K562 (cell line): ENCODE measurements around the gene EMP2. TPM values are rescaled to one million over a fixed set of nuclear protein-coding genes. Genes with fewer than 3 reads are reported as not detected.

ENCODE experiments used
- ATAC-seq: fragments of 200-7000 bp; cut with Tn5 transposase; 3 replicates; pipeline ENCODE4 v1.9.1; 2020; ENCODE audit warnings: moderate library complexity
- BruUV-seq: library from RNA; stranded (reverse); fragments of 400-500 nt; replicated peaks from 2 replicates; lab custom pipeline; 2021; lab: Mats Ljungman, UMichigan
- CTCF ChIA-PET: fragments of 300-600 bp; formaldehyde crosslinking; extraction: SDS; loops from one replicate; lab custom pipeline; 2021; ENCODE audit warnings: low intra/inter-chr PET ratio; lab: Yijun Ruan, JAX
- POLR2A ChIA-PET: fragments of 300-600, 350-650 bp; sonication (Branson Sonifier 250); formaldehyde crosslinking; extraction: SDS; loops from one replicate; lab custom pipeline; 2021; ENCODE audit warnings: antibody characterized with exemption, inconsistent platforms; lab: Yijun Ruan, JAX
- DNase-seq, 4 experiments: peaks; one replicate each; pipeline versions ENCODE4 v3.0.0 to v3.0.0-alpha.2; 2011 to 2018; ENCODE audit warnings: low spot score in 3 of 4, mixed read lengths in 3 of 4; ENCODE audit errors: extremely low read depth in 1 of 4
- FAIRE-seq: peaks from 2 replicates; lab custom pipeline; 2011; peaks lifted over from hg19 to GRCh38; lab: Jason Lieb, UNC
- H2AFZ ChIP-seq: 2 replicates; pipeline ENCODE4 v1.6.0; 2011; ENCODE audit warnings: low read depth, low read length, control low read depth, inconsistent platforms
- H3K27ac ChIP-seq: fragments of 200-600 bp; 3 replicates; pipeline ENCODE4 v1.8.0; 2011; ENCODE audit warnings: low read depth, mild to moderate bottlenecking, control low read depth, inconsistent platforms, low read length, moderate library complexity, mixed read lengths; ENCODE audit errors: extremely low read depth
- H3K27me3 ChIP-seq, 2 experiments: fragments of 300-600 bp in 1 of 2; 2 replicates in 1 of 2; 3 replicates in 1 of 2; pipeline versions ENCODE4 v1.6.0 to v1.8.0; 2011; ENCODE audit warnings: inconsistent platforms in 2 of 2, low read length in 2 of 2, mild to moderate bottlenecking in 1 of 2, mixed read lengths in 1 of 2, moderate library complexity in 1 of 2; ENCODE audit not compliant: control insufficient read depth in 2 of 2, insufficient read depth in 2 of 2
- H3K36me3 ChIP-seq: fragments of 300-600 bp; 3 replicates; pipeline ENCODE4 v1.8.0; 2011; ENCODE audit warnings: mild to moderate bottlenecking, low read length, inconsistent platforms; ENCODE audit not compliant: control insufficient read depth, insufficient read depth
- H3K4me1 ChIP-seq, 2 experiments: fragments of 200-600 bp in 1 of 2; replicated peaks in 1 of 2; 2 replicates in 1 of 2; 3 replicates in 1 of 2; pipeline versions ENCODE4 v1.5.1 to v1.8.0; 2011; ENCODE audit warnings: inconsistent platforms in 2 of 2, low read length in 2 of 2, mild to moderate bottlenecking in 1 of 2, mixed read lengths in 1 of 2, moderate library complexity in 1 of 2; ENCODE audit not compliant: control insufficient read depth in 2 of 2, insufficient read depth in 2 of 2
- H3K4me2 ChIP-seq: 2 replicates; pipeline ENCODE4 v1.6.1; 2011; ENCODE audit warnings: low read length, control low read depth, inconsistent platforms, mixed read lengths; ENCODE audit not compliant: insufficient read depth
- H3K4me3 ChIP-seq: fragments of 200-600 bp; sonication (generic), shearing (Covaris generic); 2 replicates; pipeline ENCODE4 v1.5.1; 2016; ENCODE audit warnings: control low read depth, inconsistent platforms
- H3K79me2 ChIP-seq: fragments of 200-600 bp; 3 replicates; pipeline ENCODE4 v1.8.0; 2011; ENCODE audit warnings: low read length, inconsistent platforms; ENCODE audit not compliant: control insufficient read depth, insufficient read depth
- H3K9ac ChIP-seq, 2 experiments: 2 replicates each; pipeline versions ENCODE4 v1.6.0 to v1.6.1; 2011; ENCODE audit warnings: low read depth in 2 of 2, low read length in 2 of 2, control low read depth in 1 of 2, inconsistent platforms in 1 of 2, mild to moderate bottlenecking in 1 of 2, mixed read lengths in 1 of 2; ENCODE audit not compliant: insufficient read depth in 1 of 2
- H3K9me1 ChIP-seq: one replicate; pipeline ENCODE4 v1.6.0; 2011; ENCODE audit warnings: inconsistent platforms, mild to moderate bottlenecking, low read length, moderate library complexity; ENCODE audit not compliant: control insufficient read depth, insufficient read depth
- H3K9me3 ChIP-seq: replicated peaks from 2 replicates; pipeline ENCODE4 v1.5.1; 2011; ENCODE audit warnings: low read depth, low read length, inconsistent platforms; ENCODE audit not compliant: control insufficient read depth, insufficient read depth
- H4K20me1 ChIP-seq: replicated peaks from 2 replicates; pipeline ENCODE4 v1.6.1; 2011; ENCODE audit warnings: low read length, inconsistent platforms, mixed read lengths; ENCODE audit not compliant: control insufficient read depth, insufficient read depth
- HIVEP1 ChIP-seq: fragments of 250-450 bp; sonication (Bioruptor Pico); IDR thresholded peaks from 2 replicates; pipeline ENCODE4 v1.4.0; 2020; ENCODE audit warnings: mild to moderate bottlenecking
- RAD51 ChIP-seq: fragments of 450-650 bp; IDR thresholded peaks from 2 replicates; pipeline ENCODE4 v1.7.1; 2016; ENCODE audit warnings: low read depth, mild to moderate bottlenecking, borderline replicate concordance
- TAF9B ChIP-seq: fragments of 450-650 bp; IDR thresholded peaks from 2 replicates; pipeline ENCODE4 v1.6.1; 2018; ENCODE audit warnings: mild to moderate bottlenecking; ENCODE audit not compliant: partially characterized antibody
- TCFL5 ChIP-seq: fragments of 250-450 bp; sonication (Bioruptor Pico); conservative IDR thresholded peaks from 2 replicates; pipeline ENCODE4 v1.6.1; 2021; ENCODE audit warnings: mild to moderate bottlenecking, moderate library complexity, matching md5 sums
- ZNF197 ChIP-seq: fragments of 200-800 bp; sonication (Bioruptor generic); IDR thresholded peaks from 2 replicates; pipeline ENCODE4 v1.6.1; 2016; ENCODE audit warnings: low read depth, missing genetic modification characterization, missing compliant biosample characterization
- ZNF57 ChIP-seq: fragments of 450-650 bp; formaldehyde crosslinking; IDR thresholded peaks from 2 replicates; pipeline ENCODE4 v1.4.0; 2020; ENCODE audit warnings: mild to moderate bottlenecking, moderate library complexity
- ZNF589 ChIP-seq: fragments of 200-800 bp; sonication (Bioruptor generic); IDR thresholded peaks from 2 replicates; pipeline ENCODE4 v1.6.1; 2016; ENCODE audit warnings: low read depth, missing genetic modification characterization, missing compliant biosample characterization
- ZNF778 ChIP-seq: fragments of 450-650 bp; formaldehyde crosslinking; IDR thresholded peaks from 2 replicates; pipeline ENCODE4 v1.4.0; 2020; ENCODE audit warnings: mild to moderate bottlenecking, moderate library complexity
- WGBS: fragments of 100-300 bp; shearing (Covaris generic); methylation state at CpG from one replicate; pipeline ENCODE4 v1.1.6; 2016; ENCODE audit warnings: low coverage, mixed read lengths; ENCODE audit not compliant: insufficient coverage; ENCODE audit errors: missing lambda C conversion rate; 5-methylcytosine and 5-hydroxymethylcytosine counted together
- in situ Hi-C: fragments of 300-500 bp; cut with MboI; formaldehyde crosslinking; loops from 4 replicates; pipeline ENCODE4 v1.15.0; 2018; ENCODE audit warnings: inconsistent platforms, mixed read lengths
- intact Hi-C: fragments of 100-400 bp; cut with micrococcal nuclease; formaldehyde crosslinking; loops from 2 replicates; pipeline ENCODE4 v1.14.2; 2022
- polyA plus RNA-seq, 8 experiments: library from polyadenylated mRNA; depleted of rRNA in 4 of 8; stranded (reverse) in 5 of 8; unstranded in 3 of 8; fragments of >200 nt; fragmentation: Nextera tagmentation in 2 of 8; fragmentation: Illumina TruSeq in 1 of 8; extraction: Ambion mirVana in 2 of 8; extraction: Trizol in 1 of 8; gene quantifications; 2 replicates each; pipeline versions ENCODE4 v1.2.1 to v1.2.3, GENCODE V29; 2011 to 2014; ENCODE audit warnings: inconsistent platforms in 1 of 8, missing spikeins in 1 of 8
- total RNA-seq, 7 experiments: library from RNA; depleted of rRNA in 6 of 7; stranded (reverse); fragments of >200 nt in 6 of 7; fragmentation: Illumina TruSeq in 2 of 7; extraction: Trizol in 2 of 7; gene quantifications; 2 replicates each; pipeline versions ENCODE4 v1.2.1 to v1.2.3, GENCODE V29; 2011 to 2021; ENCODE audit warnings: low replicate concordance in 1 of 7
- TF ChIP-seq, protein P1 (sequence below): fragments of 450-650 bp; IDR thresholded peaks from 2 replicates; pipeline ENCODE4 v1.6.1; 2016; ENCODE audit warnings: missing biosample characterization, missing genetic modification characterization
- TF ChIP-seq, protein P2 (sequence below): fragments of 450-650 bp; IDR thresholded peaks from 2 replicates; pipeline ENCODE4 v1.6.1; 2018; ENCODE audit not compliant: partially characterized antibody
- TF ChIP-seq, protein P3 (sequence below): fragments of 450-650 bp; IDR thresholded peaks from 2 replicates; pipeline ENCODE4 v1.6.1; 2016

Gene EMP2
- total and polyA plus RNA-seq, 9 of the 15 experiments (the other 6 are each of a cell fraction or from before 2014, with no cell fraction given) = 0.73 to 6.2 (median 3.1) TPM

DNA sequence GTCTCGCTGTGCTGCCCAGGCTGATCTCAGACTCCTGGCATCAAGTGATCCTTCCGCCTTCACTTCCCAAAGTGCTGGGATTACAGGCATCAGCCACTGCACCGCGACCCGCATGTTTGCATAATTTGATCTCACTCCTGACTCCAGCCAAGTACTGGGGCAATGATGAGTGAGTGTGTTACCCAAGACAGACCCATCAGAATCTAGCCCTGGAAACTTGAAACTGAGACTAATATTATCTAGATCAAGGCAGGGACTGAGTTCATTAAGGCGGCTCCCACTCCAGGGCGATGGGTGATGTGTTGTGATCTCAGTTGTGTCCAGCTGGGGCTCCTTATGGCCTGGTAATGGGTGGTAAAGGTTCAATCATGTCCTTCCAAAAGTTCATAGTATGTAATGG lies 53.4 kb downstream of the EMP2 start:
- 23% methylated on average over 7 of the region's 7 CpGs for WGBS
- DNase-seq = no peak
- Histone ChIP-seq H4K20me1 (0 out of 2 replicates have a peak, but pooled peaks cover 5% of the 10 kb centered on the region), H3K4me2 (no peak overlapping the region), H3K27me3 (peaks cover 27 to 35% of the 10 kb centered on the region in 2 experiments; a peak in 4 of 5 replicates), H3K4me1 (no peaks in the 10 kb centered on the region), H3K4me3 (no peak overlapping the region), H3K36me3 (no peaks in the 10 kb centered on the region), H3K9me1 (no peaks in the 10 kb centered on the region), H3K27ac (no peak overlapping the region), H3K79me2 (no peaks in the 10 kb centered on the region), H3K9me3 (no peaks in the 10 kb centered on the region), H2AFZ (no peak overlapping the region), H3K9ac (no peak overlapping the region)
- ChIA-PET CTCF (no interaction called here), POLR2A (no interaction called here)
- in situ Hi-C loops (loop anchor here (5.0 kb wide), 1 partner anchor 385 kb away; no protein-coding TSS in a partner anchor), intact Hi-C loops (no loop called here)
- no TSS peak for BruUV-seq
- no peak for FAIRE-seq
- ATAC-seq = no peak
- TF ChIP-seq ZNF589 (CRISPR knock-in tag) (no peak), RAD51 (no peak), TAF9B (no peak), TCFL5 (CRISPR knock-in tag) (no peak), ZNF778 (CRISPR knock-in tag) (no peak), HIVEP1 (CRISPR knock-in tag) (no peak), ZNF197 (no peak), ZNF57 (CRISPR knock-in tag) (no peak)
- TF ChIP-seq, protein P1, sequence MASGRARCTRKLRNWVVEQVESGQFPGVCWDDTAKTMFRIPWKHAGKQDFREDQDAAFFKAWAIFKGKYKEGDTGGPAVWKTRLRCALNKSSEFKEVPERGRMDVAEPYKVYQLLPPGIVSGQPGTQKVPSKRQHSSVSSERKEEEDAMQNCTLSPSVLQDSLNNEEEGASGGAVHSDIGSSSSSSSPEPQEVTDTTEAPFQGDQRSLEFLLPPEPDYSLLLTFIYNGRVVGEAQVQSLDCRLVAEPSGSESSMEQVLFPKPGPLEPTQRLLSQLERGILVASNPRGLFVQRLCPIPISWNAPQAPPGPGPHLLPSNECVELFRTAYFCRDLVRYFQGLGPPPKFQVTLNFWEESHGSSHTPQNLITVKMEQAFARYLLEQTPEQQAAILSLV (tag) = no peak
- TF ChIP-seq, protein P2, sequence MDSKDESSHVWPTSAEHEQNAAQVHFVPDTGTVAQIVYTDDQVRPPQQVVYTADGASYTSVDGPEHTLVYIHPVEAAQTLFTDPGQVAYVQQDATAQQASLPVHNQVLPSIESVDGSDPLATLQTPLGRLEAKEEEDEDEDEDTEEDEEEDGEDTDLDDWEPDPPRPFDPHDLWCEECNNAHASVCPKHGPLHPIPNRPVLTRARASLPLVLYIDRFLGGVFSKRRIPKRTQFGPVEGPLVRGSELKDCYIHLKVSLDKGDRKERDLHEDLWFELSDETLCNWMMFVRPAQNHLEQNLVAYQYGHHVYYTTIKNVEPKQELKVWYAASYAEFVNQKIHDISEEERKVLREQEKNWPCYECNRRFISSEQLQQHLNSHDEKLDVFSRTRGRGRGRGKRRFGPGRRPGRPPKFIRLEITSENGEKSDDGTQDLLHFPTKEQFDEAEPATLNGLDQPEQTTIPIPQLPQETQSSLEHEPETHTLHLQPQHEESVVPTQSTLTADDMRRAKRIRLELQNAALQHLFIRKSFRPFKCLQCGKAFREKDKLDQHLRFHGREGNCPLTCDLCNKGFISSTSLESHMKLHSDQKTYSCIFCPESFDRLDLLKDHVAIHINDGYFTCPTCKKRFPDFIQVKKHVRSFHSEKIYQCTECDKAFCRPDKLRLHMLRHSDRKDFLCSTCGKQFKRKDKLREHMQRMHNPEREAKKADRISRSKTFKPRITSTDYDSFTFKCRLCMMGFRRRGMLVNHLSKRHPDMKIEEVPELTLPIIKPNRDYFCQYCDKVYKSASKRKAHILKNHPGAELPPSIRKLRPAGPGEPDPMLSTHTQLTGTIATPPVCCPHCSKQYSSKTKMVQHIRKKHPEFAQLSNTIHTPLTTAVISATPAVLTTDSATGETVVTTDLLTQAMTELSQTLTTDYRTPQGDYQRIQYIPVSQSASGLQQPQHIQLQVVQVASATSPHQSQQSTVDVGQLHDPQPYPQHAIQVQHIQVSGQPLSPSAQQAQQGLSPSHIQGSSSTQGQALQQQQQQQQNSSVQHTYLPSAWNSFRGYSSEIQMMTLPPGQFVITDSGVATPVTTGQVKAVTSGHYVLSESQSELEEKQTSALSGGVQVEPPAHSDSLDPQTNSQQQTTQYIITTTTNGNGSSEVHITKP = no peak
- TF ChIP-seq, protein P3, sequence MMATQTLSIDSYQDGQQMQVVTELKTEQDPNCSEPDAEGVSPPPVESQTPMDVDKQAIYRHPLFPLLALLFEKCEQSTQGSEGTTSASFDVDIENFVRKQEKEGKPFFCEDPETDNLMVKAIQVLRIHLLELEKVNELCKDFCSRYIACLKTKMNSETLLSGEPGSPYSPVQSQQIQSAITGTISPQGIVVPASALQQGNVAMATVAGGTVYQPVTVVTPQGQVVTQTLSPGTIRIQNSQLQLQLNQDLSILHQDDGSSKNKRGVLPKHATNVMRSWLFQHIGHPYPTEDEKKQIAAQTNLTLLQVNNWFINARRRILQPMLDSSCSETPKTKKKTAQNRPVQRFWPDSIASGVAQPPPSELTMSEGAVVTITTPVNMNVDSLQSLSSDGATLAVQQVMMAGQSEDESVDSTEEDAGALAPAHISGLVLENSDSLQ = no peak
